HepG2 (cell line): Measurements from ENCODE around the gene GEMIN2. TPM values are rescaled to one million over a fixed set of nuclear protein-coding genes. Genes with fewer than 3 reads are reported as not detected.

Source experiments
- ARID5B ChIP-seq: IDR thresholded peaks from 2 replicates; pipeline ENCODE4 v1.4.0; 2020; ENCODE audit warnings: mild to moderate bottlenecking, missing genetic modification reagents
- FIP1L1 ChIP-seq: fragments of 200-400 bp; formaldehyde crosslinking; IDR thresholded peaks from 2 replicates; pipeline ENCODE4 v1.6.1; 2018; ENCODE audit warnings: low read depth, mild to moderate bottlenecking, low read length, moderate library complexity, borderline replicate concordance; ENCODE audit not compliant: insufficient read depth
- HBP1 ChIP-seq: IDR thresholded peaks from 2 replicates; pipeline ENCODE4 v1.6.1; 2016; ENCODE audit warnings: low read depth, control low read depth
- JDP2 ChIP-seq: sonication (generic); formaldehyde crosslinking; IDR thresholded peaks from 2 replicates; pipeline ENCODE4 v1.8.1; 2022; ENCODE audit warnings: missing genetic modification reagents, borderline replicate concordance
- KDM4B ChIP-seq: sonication (generic); formaldehyde crosslinking; IDR thresholded peaks from 2 replicates; pipeline ENCODE4 v1.4.0; 2020; ENCODE audit warnings: missing genetic modification reagents
- MBNL3 ChIP-seq: fragments of 250-450 bp; sonication (Bioruptor Pico); conservative IDR thresholded peaks from 2 replicates; pipeline ENCODE4 v1.8.0; 2022; ENCODE audit warnings: mild to moderate bottlenecking, inconsistent platforms
- MEIS2 ChIP-seq: sonication (generic); formaldehyde crosslinking; IDR thresholded peaks from 2 replicates; pipeline ENCODE4 v1.9.0; 2021; ENCODE audit warnings: mild to moderate bottlenecking, missing genetic modification reagents
- NONO ChIP-seq, 2 experiments: fragments of 450-650 bp in 1 of 2; sonication (generic) in 1 of 2; formaldehyde crosslinking in 1 of 2; IDR thresholded peaks in 1 of 2; conservative IDR thresholded peaks in 1 of 2; 2 replicates each; pipeline versions ENCODE4 v1.6.1 to v1.8.0; 2017 to 2022; ENCODE audit warnings: mild to moderate bottlenecking in 1 of 2, missing genetic modification reagents in 1 of 2, moderate library complexity in 1 of 2
- PRDM10 ChIP-seq: sonication (generic); formaldehyde crosslinking; IDR thresholded peaks from 2 replicates; pipeline ENCODE4 v1.4.0; 2020; ENCODE audit warnings: low read depth, missing genetic modification reagents
- SNAPC4 ChIP-seq: sonication (generic); formaldehyde crosslinking; IDR thresholded peaks from 2 replicates; pipeline ENCODE4 v1.4.0; 2020; ENCODE audit warnings: mild to moderate bottlenecking, missing genetic modification reagents
- ZKSCAN1 ChIP-seq: fragments of 150-350 bp; IDR thresholded peaks from 2 replicates; pipeline ENCODE4 v1.6.1; 2014; ENCODE audit warnings: low read length
- ZNF225 ChIP-seq: sonication (generic); formaldehyde crosslinking; IDR thresholded peaks from 2 replicates; pipeline ENCODE4 v1.4.0; 2020; ENCODE audit warnings: mild to moderate bottlenecking, missing genetic modification reagents
- ZNF431 ChIP-seq: sonication (generic); formaldehyde crosslinking; IDR thresholded peaks from 2 replicates; pipeline ENCODE4 v1.9.0; 2022; ENCODE audit warnings: missing genetic modification reagents, low read depth, mild to moderate bottlenecking, borderline replicate concordance
- ZNF672 ChIP-seq: sonication (generic); formaldehyde crosslinking; IDR thresholded peaks from 2 replicates; pipeline ENCODE4 v1.8.1; 2022; ENCODE audit warnings: missing genetic modification reagents
- polyA plus RNA-seq, 8 experiments: library from polyadenylated mRNA; depleted of rRNA in 3 of 8; stranded (reverse) in 7 of 8; unstranded in 1 of 8; fragments of >200 nt; fragmentation: Illumina TruSeq in 4 of 8; extraction: Trizol in 4 of 8; gene quantifications; 2 replicates each; pipeline versions ENCODE4 v1.2.1 to v1.2.3, GENCODE V29; 2011 to 2016; ENCODE audit warnings: low read depth in 4 of 8, missing spikeins in 1 of 8, mixed read lengths in 1 of 8; ENCODE audit not compliant: insufficient read depth in 1 of 8
- total RNA-seq, 5 experiments: library from RNA; depleted of rRNA; stranded (reverse); fragments of >200 nt; fragmentation: Illumina TruSeq; extraction: Trizol; gene quantifications; 2 replicates each; pipeline ENCODE4 v1.2.3, GENCODE V29; 2016; ENCODE audit warnings: low read depth in 1 of 5

GEMIN2 gene
- total and polyA plus RNA-seq, 2 of the 13 experiments (the other 11 are each of a cell fraction or from before 2014, with no cell fraction given) = 54.8 to 110 TPM

- TF ChIP-seq NONO (IDR thresholded peaks at IDR 0.05) (no peak), NONO (CRISPR knock-in tag; conservative IDR thresholded peaks at IDR 0.05) (peak; percentile 88), PRDM10 (CRISPR knock-in tag) (peak; percentile 87; the same call in 1 of the 2 replicates), ARID5B (CRISPR knock-in tag) (peak; percentile 60), KDM4B (CRISPR knock-in tag) (peak; percentile 99), ZNF672 (CRISPR knock-in tag) (no peak), ZKSCAN1 (no peak), ZNF431 (CRISPR knock-in tag) (peak; percentile 75; the same call in 1 of the 2 replicates), JDP2 (CRISPR knock-in tag) (no peak), FIP1L1 (peak; percentile 99), MBNL3 (CRISPR knock-in tag) (no peak), MEIS2 (CRISPR knock-in tag) (peak; percentile 89), ZNF225 (CRISPR knock-in tag) (peak; percentile 99), HBP1 (CRISPR knock-in tag) (peak; percentile 98), SNAPC4 (CRISPR knock-in tag) (no peak)
These were observed at the start of gene GEMIN2 (continued) for GRCh38 chr14:39114073-39114838.
